NCI-H2227 treated with DMSO at 0.1 percent for 48 hours (cell line): ENCODE results near the gene KCNE1.
"Not testable (repeated sequence)": the region's sequence is repeated elsewhere in the genome, so short reads cannot be mapped to it uniquely, and the experiment has no call there.

Experiments
- DNase-seq: peaks from one replicate; lab custom pipeline; 2025; lab: John Stamatoyannopoulos, UW

The KCNE1 gene

DNA sequence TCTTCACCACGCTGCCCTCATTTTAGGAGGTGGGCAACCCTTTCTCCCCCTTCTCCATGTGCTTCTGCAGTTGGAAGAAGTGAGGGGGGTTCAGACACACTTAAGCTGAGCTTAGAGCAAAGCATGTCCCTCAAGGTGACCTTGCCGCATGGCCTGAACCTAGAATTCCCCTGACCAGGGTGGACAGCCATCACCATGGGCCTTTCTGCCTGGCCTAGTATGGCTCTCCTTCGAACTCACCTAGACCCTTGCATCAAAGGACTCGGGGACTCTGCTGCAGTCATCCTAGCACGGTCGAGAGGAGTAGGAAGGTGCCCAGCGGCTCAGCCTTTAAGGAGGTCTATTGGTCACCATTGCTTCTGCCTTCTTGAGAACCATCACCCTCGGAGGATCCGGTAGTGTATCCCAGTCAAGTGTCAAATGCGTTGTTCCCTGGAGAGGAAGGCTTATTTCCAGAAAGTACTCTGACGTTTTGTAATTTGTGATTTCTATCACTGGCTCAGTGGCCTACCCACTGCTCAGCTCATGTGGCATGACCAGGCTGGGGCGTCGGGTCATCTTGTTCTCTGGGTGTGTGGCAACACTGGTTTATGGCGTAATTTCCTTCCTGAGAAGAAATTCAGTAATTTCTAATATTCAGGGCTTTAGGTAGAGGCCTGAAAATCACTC is at the start of gene KCNE1:
Gene KCNE1 (minus strand): TSS at position 424 of the 669 bp plus-strand sequence. CDS start 62,576 bp downstream, outside the sequence.
- DNase-seq, result no peak

DNA sequence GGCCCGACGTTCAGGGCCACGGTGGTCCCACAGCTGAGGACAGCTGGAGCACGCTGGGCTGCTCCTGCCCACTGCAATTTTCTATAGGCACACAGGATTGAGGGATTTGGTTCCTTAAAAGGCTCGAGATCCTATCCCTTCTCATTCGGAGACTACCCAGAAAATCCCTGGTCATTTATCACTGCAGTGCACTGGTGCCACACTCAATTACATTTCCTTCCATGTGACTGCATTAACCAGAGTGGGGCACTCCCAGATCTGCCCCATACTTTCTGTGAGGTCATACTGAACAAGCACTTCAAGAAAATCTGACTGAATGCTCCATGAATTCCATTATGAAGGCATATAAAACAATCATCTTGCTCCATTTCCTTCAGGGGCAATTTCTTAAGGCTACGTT is 49.8 kb upstream of the KCNE1 start:
- DNase-seq, result no peak

DNA sequence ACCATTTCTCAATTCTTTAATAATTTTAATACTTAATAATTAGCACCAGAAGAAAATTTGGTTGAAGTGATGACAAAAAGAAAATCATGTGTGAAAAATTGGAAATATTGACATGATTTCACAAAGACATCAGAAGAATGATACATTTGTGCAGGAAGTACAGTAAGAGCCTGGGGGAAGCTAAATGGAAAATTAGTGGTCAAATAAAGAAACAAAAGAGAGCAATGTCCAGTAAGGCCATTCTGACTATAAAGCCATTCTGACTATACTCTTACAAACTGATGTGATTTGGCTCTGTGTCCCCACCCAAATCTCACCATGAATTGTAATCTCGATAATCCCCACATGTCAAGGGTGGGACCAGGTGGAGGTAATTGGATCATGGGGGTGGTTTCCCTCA is 48.6 kb upstream of the KCNE1 start:
- no peak for DNase-seq

- DNase-seq, result no peak
Observed at GRCh38 chr21:34560021-34560420, 48.0 kb upstream of the KCNE1 start.

DNA sequence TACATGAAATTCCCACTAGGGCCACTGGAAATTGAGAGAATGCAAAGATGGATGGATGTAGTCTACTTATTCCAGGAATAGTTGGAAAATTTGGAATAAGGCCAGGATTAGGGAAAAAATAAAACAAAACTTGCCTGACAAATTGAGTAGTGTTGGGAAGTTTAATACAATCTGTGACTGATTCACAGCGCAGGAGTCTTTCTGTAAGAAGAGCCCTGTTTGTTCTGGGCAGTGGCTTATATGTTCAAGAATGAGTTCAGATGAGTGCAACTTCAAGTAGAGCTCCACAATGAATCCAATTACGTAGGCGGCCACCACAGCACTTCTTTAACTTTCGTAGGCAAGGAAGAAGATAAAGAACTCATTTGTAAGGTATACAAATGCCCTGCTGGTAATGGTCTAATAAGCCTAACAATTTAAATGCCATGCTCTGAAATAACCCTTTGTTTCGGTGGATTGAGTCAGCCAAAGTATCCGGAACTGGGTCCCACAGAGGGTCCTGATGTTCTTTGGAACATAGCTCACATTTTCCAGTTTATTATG is 47.1 kb upstream of the KCNE1 start:
- no peak for DNase-seq

DNA sequence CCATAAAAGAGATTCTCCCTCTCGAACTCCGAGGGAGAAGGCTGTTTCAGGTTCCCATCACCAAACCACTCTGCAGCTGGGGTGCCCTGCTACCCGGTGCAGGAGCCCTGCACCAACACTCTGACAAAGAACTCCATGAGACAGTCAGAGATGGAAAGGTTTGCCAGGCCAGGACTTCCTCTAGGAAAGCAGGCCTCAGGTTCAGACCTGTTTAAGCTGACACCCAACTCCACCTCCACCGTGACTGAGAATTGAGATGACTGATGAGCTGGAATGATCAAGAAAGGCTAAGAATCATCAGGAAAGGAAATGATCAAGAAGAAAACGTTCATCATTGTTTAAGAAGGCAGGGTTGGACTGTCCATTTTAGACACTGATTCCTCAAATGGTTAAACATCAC is 46.2 kb upstream of the KCNE1 start:
- DNase-seq, result no peak

GRCh38 chr21:34557261-34557660 is 45.3 kb upstream of the KCNE1 start:
- DNase-seq, result no peak

- not testable (repeated sequence) for DNase-seq
Observed at GRCh38 chr21:34554670-34555069, 42.7 kb upstream of the KCNE1 start.

GRCh38 chr21:34554227-34554626 is 42.2 kb upstream of the KCNE1 start:
- no peak for DNase-seq

- no peak for DNase-seq
Observed at GRCh38 chr21:34553151-34553952, 41.3 kb upstream of the KCNE1 start.

DNA sequence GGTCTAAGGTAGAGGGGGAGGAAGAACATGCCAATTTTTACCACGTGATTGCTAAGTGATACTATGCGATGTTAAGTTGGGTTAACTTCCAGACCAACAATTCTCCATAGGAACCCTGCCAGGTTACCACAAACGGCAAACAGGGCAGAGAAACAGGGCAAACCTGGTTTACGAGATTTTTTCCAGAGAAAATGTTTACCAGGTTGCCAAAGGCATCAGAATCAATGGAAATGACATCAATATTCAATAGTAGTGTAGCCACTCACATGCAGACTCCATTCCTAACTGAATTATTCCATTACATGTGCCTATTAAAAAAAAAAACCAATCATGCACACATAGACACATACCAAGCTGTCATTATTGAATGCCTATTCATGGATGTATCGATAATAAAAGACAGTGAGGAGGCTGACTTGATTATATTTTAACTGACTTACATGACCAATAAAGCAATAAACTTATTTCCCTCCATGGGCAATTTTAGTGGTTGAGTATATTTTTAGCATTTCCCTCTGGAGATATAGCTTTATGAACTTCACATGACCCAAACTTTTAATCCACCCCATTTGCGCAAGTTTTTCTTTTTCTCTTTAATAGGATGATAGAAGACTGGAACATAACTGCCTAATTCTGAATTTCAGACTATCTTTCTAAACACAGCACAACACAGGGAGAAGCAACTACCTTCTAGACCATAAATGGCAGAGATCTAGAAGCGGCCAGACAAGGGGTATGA is 40.5 kb upstream of the KCNE1 start:
- DNase-seq, result no peak

GRCh38 chr21:34550182-34550799 is 38.3 kb upstream of the KCNE1 start:
- DNase-seq, result no peak

DNA sequence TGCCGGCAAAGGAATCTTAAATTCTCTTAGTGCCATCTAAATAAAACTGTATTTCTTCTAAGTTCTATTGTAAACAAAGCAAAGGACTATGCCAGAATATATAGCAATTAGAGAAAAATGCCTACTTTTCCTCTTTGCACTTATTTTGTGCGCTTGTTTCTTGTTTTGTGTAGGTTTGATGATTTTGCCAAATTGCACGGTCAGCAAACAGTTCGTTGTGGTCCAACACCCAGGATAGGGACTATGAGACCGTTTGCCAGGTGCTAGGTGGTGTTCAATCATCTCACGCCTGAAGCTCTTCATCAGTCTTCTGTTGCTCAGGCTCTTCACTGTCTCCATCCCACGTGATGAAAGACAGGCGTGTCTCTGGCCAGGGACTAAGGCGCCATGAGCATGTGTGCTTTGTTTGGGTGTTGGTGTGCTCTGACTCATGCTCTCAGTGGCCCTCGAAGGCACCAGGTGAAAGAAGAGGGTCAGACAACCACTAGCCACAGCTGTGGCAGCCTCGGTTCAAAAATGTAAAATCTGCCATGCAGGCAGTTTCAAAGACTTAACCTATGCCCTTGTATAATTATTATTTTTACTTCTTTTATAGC is 36.9 kb upstream of the KCNE1 start:
- DNase-seq, result no peak

DNA sequence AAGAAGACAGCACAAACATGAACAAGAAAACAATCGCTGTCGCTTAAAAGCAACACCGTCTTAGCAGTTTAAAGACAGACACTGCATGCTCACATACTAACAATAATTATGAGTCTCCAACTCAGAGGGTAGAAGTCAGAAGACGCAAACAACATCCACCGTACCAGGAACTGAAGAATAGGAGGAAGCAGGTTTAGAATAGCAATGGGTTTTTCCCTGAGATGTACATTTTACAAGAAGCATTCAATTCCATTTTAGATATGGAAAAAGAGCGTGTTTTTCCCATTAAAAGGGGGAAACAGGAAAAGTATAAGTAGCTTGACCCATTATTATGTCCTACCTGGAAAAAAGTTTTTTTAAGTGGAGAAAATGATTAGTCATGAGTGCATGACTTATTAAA is 34.5 kb upstream of the KCNE1 start:
- DNase-seq, result no peak

DNA sequence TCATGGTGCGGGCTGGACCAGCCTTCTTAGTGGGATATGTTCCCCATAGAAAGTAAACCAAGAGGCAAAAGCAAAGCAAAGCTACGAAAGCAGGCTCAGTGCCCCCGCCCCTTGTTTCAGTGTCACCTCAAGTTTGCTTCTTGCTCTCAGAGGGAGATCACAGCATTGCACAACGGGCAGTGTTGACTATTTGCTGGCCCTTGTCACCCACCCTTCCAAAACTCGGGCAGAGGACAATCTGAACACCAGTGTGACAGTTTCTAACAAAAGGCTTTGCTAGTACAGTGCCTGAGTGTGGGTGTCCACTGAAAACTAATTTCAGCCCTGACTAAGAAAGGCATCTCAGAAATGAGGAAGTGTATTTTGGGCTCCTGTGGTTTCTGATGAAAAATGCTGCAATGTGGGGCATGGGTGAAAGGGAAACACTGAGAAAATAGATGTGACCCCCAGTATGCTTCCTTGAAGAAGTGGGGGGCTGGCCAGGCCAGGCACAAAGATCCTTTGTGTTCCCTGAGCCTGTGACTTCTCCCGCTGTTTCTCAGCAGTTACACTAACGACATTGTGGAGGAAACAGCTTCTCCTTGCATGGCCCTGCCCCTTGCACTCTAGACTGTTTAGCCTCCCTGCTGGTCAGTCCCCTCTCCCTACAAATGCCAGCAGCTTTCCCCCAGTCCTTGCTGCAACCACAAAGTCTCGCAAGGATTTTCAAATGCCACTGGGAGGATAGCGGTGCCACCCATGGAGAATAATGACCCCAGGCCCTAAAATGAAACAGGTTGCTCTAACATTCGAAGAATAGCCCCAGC is 33.3 kb upstream of the KCNE1 start:
- DNase-seq, result no peak

DNA sequence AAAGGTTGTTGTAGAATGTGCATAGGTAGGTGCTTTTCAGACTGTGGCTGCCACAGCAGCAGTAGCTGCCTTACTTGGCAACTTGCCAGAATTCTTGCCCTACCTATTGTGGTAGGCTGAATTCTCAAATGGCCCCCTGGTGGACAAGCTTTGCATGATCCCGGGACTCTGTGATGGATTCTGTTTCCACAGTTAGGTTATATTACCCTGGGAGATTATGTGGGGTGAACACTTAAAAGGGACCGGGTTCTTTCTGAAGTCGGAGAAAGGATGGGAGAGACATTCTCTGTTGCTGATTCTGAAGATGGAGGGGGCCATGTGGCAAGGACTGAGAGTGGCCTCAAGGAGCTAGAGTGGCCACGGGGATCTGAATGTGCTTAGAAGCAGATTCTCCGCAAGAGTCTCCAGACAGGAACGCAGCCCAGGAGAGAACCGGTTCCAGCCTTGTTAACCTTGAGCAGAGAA is 32.1 kb upstream of the KCNE1 start:
- DNase-seq, result no peak

DNA sequence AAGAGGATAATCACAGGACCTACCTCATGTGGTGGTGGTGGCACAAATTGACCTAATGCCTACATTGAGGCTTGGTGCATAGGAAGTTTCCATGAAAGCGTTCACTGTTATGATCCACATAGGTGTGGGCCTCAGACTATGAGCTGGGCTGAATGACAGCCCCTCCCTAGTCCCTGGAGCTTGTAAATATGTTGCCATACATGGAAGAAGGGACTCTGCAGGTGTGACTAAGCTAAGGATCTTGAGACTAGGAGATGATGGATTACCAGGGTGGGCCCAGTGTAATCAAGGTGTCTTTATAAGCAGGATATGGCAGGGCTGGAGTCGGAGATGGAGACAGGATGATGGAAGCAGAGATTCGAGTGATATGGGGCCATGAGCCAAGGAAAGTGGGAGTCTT is 31.0 kb upstream of the KCNE1 start:
- no peak for DNase-seq

GRCh38 chr21:34540206-34540605 is 28.2 kb upstream of the KCNE1 start:
- no peak for DNase-seq

GRCh38 chr21:34537838-34538237 is 25.8 kb upstream of the KCNE1 start:
- no peak for DNase-seq

- no peak for DNase-seq
Observed at GRCh38 chr21:34536820-34537219, 24.8 kb upstream of the KCNE1 start.

- DNase-seq, result no peak
Observed at GRCh38 chr21:34536311-34536710, 24.3 kb upstream of the KCNE1 start.
